Measurements from ENCODE around the gene TRPT1. TPM values are rescaled to one million over a fixed set of nuclear protein-coding genes. Genes with fewer than 3 reads are reported as not detected.

Gene TRPT1
- polyA plus RNA-seq, 3 donors = 24.8 to 34.6 (median 31.6) TPM

- Histone ChIP-seq H3K36me3 (replicated peaks in 1 of 2; ENCODE audit: control insufficient read depth in 1 of 2, insufficient read depth in 2 of 2, low read length in 2 of 2) (peaks cover 10 to 12% of the 10 kb centered on the region in 2 donors), H3K27ac (ENCODE audit: low read depth in 1 of 2, low read length in 2 of 2) (peak overlapping the region; percentile 96 to 100), H3K79me2 (ENCODE audit: insufficient read depth, low read length) (peaks cover 40% of the 10 kb centered on the region), H3K4me2 (replicated peaks; ENCODE audit: extremely low read depth, low read length, poor library complexity, severe bottlenecking) (peak overlapping the region; percentile 99), H3K27me3 (ENCODE audit: control insufficient read depth in 2 of 2, insufficient read depth in 2 of 2, low read length in 2 of 2) (no peaks in the 10 kb centered on the region), H3K4me3 (replicated peaks in 1 of 3; ENCODE audit: low read depth in 2 of 3, low read length in 3 of 3) (peak overlapping the region; percentile 54 to 84 (median 81)), H3K9me3 (replicated peaks in 1 of 2; ENCODE audit: control insufficient read depth in 1 of 2, insufficient read depth in 1 of 2, low read length in 2 of 2) (no peaks in the 10 kb centered on the region), H3K4me1 (ENCODE audit: control insufficient read depth in 1 of 2, insufficient read depth in 2 of 2, low read length in 2 of 2) (peaks cover 68 to 79% of the 10 kb centered on the region in 2 donors), H4K20me1 (ENCODE audit: insufficient read depth, low read length) (no peaks in the 10 kb centered on the region), H2AFZ (ENCODE audit: insufficient read depth, low read depth, low read length, poor library complexity, severe bottlenecking) (no peak overlapping the region), H3K9ac (ENCODE audit: insufficient read depth, low read length, poor library complexity, severe bottlenecking) (peak overlapping the region; percentile 95)
- intact Hi-C loops (cut with micrococcal nuclease) = loop anchor here (2.0 to 5.0 kb wide), 4 partner anchors 15 to 63 kb away; partner anchors contain the start of genes FERMT3 (in 2 of the 2), CATSPERZ (in 1 of the 2), ESRRA (in 1 of the 2) and NUDT22 (in 1 of the 2)
- Mint-ChIP-seq H3K36me3 (peaks cover 22 to 24% of the 10 kb centered on the region in 2 donors), H3K9me3 (no peaks in the 10 kb centered on the region), H3K27ac (peak overlapping the region; percentile 100), H3K4me3 (peak overlapping the region; percentile 87 to 92), H3K27me3 (ENCODE audit: low read depth in 3 of 3) (peaks cover 0 to 5% (median 0%) of the 10 kb centered on the region in 3 donors), H3K4me1 (peaks cover 61% of the 10 kb centered on the region)
- peak; percentile 4 to 100 (median 34) for DNase-seq
- no peak for TF ChIP-seq CTCF (IDR thresholded peaks at IDR 0.05)
- under 1% methylated on average over 54 of the region's 63 CpGs for WGBS (ENCODE audit: insufficient coverage)
These were observed 15.7 kb upstream of the TRPT1 start for GRCh38 chr11:64241491-64242374.

- Histone ChIP-seq H3K27me3 (ENCODE audit: control insufficient read depth in 2 of 2, insufficient read depth in 2 of 2, low read length in 2 of 2) (no peaks in the 10 kb centered on the region), H3K79me2 (ENCODE audit: insufficient read depth, low read length) (peaks cover 39% of the 10 kb centered on the region), H3K9me3 (replicated peaks in 1 of 2; ENCODE audit: control insufficient read depth in 1 of 2, insufficient read depth in 1 of 2, low read length in 2 of 2) (no peaks in the 10 kb centered on the region), H2AFZ (ENCODE audit: insufficient read depth, low read depth, low read length, poor library complexity, severe bottlenecking) (peak overlapping the region; percentile 43), H3K9ac (ENCODE audit: insufficient read depth, low read length, poor library complexity, severe bottlenecking) (peak overlapping the region; percentile 95), H3K36me3 (replicated peaks in 1 of 2; ENCODE audit: control insufficient read depth in 1 of 2, insufficient read depth in 2 of 2, low read length in 2 of 2) (peaks cover 10 to 12% of the 10 kb centered on the region in 2 donors), H3K4me1 (ENCODE audit: control insufficient read depth in 1 of 2, insufficient read depth in 2 of 2, low read length in 2 of 2) (peaks cover 66 to 76% of the 10 kb centered on the region in 2 donors), H4K20me1 (ENCODE audit: insufficient read depth, low read length) (no peaks in the 10 kb centered on the region), H3K27ac (ENCODE audit: low read depth in 1 of 2, low read length in 2 of 2) (peak overlapping the region; percentile 96 to 100), H3K4me2 (replicated peaks; ENCODE audit: extremely low read depth, low read length, poor library complexity, severe bottlenecking) (peak overlapping the region; percentile 99), H3K4me3 (replicated peaks in 1 of 3; ENCODE audit: low read depth in 2 of 3, low read length in 3 of 3) (peak overlapping the region; percentile 38 to 84 (median 41))
- 0% methylated on average over 21 of the region's 24 CpGs for WGBS (ENCODE audit: insufficient coverage)
- DNase-seq = peak in 2 of 3 donors; percentile 98 to 99
- H3K4me3 Mint-ChIP-seq = peak overlapping the region; percentile 87 to 92
- peak overlapping the region; percentile 100 for H3K27ac Mint-ChIP-seq
- peaks cover 22 to 24% of the 10 kb centered on the region in 2 donors for H3K36me3 Mint-ChIP-seq
- H3K27me3 Mint-ChIP-seq (ENCODE audit: low read depth in 3 of 3) = peaks cover 0 to 5% (median 0%) of the 10 kb centered on the region in 3 donors
- intact Hi-C loops (cut with micrococcal nuclease) = loop anchor here (2.0 to 5.0 kb wide), 4 partner anchors 14 to 64 kb away; partner anchors contain the start of genes FERMT3 (in 2 of the 2), CATSPERZ (in 1 of the 2), ESRRA (in 1 of the 2) and NUDT22 (in 1 of the 2)
- peaks cover 61% of the 10 kb centered on the region for H3K4me1 Mint-ChIP-seq
- no peak for TF ChIP-seq CTCF (IDR thresholded peaks at IDR 0.05)
- no peaks in the 10 kb centered on the region for H3K9me3 Mint-ChIP-seq
These were observed 15.2 kb upstream of the TRPT1 start for GRCh38 chr11:64241241-64241490.
